ENCODE results near the gene SMARCAL1.

The SMARCAL1 gene

GRCh38 chr2:216477283-216478035, 65.2 kb downstream of the SMARCAL1 start:
- DNase-seq = no peak

GRCh38 chr2:216478151-216478550, 65.9 kb downstream of the SMARCAL1 start:
- DNase-seq = no peak

- no peak for DNase-seq
These were observed 66.5 kb downstream of the SMARCAL1 start for GRCh38 chr2:216478791-216479190.

GRCh38 chr2:216480221-216480620, 67.9 kb downstream of the SMARCAL1 start:
- no peak for DNase-seq

- no peak for DNase-seq
These were observed 70.4 kb downstream of the SMARCAL1 start for GRCh38 chr2:216482640-216483039.

- no peak for DNase-seq
These were observed 73.0 kb downstream of the SMARCAL1 start for GRCh38 chr2:216485237-216485636.

GRCh38 chr2:216485745-216486144, 73.5 kb downstream of the SMARCAL1 start:
- no peak for DNase-seq

GRCh38 chr2:216486271-216486670, 74.0 kb downstream of the SMARCAL1 start:
- no peak for DNase-seq

- DNase-seq = no peak
These were observed 74.4 kb downstream of the SMARCAL1 start for GRCh38 chr2:216486708-216487107.

GRCh38 chr2:216490061-216490460, 77.8 kb downstream of the SMARCAL1 start:
- DNase-seq = no peak

GRCh38 chr2:216491793-216492596, 79.7 kb downstream of the SMARCAL1 start:
- DNase-seq = no peak

GRCh38 chr2:216492597-216493333, 80.5 kb downstream of the SMARCAL1 start:
- no peak for DNase-seq

GRCh38 chr2:216493334-216493685, 81.0 kb downstream of the SMARCAL1 start:
- no peak for DNase-seq

- no peak for DNase-seq
These were observed 83.4 kb downstream of the SMARCAL1 start for GRCh38 chr2:216495656-216496055.

GRCh38 chr2:216497382-216498069, 85.2 kb downstream of the SMARCAL1 start:
- no peak for DNase-seq

- no peak for DNase-seq
These were observed 85.7 kb downstream of the SMARCAL1 start for GRCh38 chr2:216498070-216498378.

GRCh38 chr2:216498379-216499352, 86.4 kb downstream of the SMARCAL1 start, which contains the start of gene RPL37A:
TSS of gene RPL37A (plus strand) at chr2:216498844. CDS start at chr2:216498875, 31 bp downstream.
- DNase-seq = peak; percentile 81

GRCh38 chr2:216499641-216500218, 87.4 kb downstream of the SMARCAL1 start:
- no peak for DNase-seq

- no peak for DNase-seq
These were observed 88.3 kb downstream of the SMARCAL1 start for GRCh38 chr2:216500572-216500971.

- DNase-seq = no peak
These were observed 89.6 kb downstream of the SMARCAL1 start for GRCh38 chr2:216501854-216502253.

- DNase-seq = no peak
These were observed 90.3 kb downstream of the SMARCAL1 start for GRCh38 chr2:216502381-216503158.
